ENCODE data around the gene ZNF354C.

The ZNF354C gene

GRCh38 chr5:179127136-179128040 is 67.2 kb downstream of the ZNF354C start:
- no peak for DNase-seq (ENCODE audit: low spot score)

DNA sequence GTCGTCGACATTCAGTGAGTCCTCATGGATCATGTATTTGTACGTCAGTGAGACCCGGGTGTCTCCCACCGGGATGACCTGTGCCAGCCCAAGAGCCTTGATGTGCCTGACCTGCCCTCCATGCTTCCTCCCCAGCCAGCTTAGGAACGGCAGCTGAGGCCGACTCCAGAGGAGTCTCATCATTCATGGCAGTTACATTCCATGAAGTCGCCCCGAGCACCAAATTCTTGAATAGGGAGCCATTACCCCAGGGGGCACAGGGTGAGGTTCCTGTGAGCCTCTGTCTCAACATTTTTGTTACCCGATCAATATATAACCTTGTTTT is 67.8 kb downstream of the ZNF354C start:
- DNase-seq (ENCODE audit: low spot score) = no peak

- DNase-seq (ENCODE audit: low spot score) = no peak
Measured at GRCh38 chr5:179128976-179129375, 68.8 kb downstream of the ZNF354C start.

- DNase-seq (ENCODE audit: low spot score) = no peak
Measured at GRCh38 chr5:179129607-179130071, 69.5 kb downstream of the ZNF354C start.

GRCh38 chr5:179130101-179130681 is 70.0 kb downstream of the ZNF354C start:
- no peak for DNase-seq (ENCODE audit: low spot score)

DNA sequence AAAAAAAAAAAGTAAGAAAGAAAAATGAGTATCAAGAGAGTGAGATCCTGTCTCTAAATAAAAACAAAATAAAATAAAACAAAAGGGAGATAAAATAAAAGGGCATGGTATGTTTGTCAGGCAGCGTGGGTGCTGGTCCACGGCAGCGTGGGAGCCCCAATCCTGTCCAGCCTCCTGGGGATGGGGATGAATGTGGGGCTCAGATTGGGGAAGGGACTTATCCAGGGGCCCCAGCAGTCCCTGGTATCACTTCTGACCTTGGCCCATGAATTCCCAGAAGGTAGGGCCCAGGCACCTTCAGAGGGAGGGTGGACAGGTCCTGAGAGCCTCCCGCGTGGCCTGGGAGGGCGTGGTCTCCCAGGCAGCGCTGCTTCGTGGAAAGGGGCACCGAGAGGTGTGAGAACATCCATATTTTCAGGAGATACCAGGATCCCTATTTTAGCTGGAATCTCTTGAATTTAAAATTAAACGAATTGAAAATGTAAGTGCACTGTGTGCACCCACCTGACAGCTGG is 71.2 kb downstream of the ZNF354C start:
- no peak for DNase-seq (ENCODE audit: low spot score)

DNA sequence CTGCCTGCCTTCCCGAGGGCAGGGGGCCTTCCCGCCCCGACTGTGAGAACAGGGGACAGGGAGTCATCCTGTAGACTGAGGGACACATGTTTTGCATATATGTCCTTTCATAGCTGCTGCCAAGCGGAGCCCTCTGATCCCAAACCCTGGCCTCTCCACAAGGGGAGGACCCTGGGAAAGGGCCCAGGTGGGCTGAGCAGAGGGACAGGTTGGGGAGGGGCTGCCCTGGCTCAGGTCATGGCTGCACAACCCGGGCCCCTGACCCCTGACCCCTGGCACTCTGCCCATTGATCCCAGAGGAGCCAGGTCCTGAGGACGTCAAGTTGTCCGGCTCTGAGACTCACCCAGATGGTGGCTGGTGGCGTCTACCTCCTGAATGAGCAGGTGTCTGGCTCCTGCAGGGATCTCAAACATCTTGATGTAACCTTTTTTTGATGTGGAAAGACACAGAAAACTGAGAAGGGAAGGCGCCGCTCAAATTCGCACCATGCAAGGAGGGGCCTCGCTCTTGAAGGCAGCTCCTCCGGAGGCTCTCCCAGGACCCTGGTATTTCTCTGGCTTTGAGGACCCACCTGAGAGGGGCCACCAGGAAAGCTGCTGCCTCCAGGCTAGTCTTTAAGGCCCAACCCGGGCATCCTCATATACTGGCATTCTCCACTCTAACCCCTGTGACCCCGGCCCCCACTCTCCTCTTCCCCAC is 71.9 kb downstream of the ZNF354C start:
- no peak for DNase-seq (ENCODE audit: low spot score)

GRCh38 chr5:179132586-179133355 is 72.6 kb downstream of the ZNF354C start:
- no peak for DNase-seq (ENCODE audit: low spot score)
